Measurements from ENCODE around the gene PTOV1.

PTOV1 gene

DNA sequence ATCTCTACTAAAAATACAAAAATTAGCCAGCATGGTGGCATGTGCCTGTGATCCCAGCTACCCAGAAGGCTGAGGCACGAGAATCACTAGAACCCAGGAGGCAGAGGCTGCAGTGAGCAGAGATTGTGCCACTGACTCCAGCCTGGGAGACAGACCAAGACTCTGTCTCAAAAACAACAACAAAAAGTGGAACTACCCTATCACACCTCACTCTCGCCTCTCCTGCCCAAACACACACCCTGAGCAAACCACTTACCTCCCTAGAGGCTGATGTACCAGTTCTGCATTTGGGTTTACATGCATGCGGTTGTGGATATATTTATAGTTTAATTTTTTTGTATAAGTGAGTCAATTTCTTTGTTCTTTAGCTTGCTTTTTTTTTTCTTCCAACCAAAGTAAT is 7.7 kb upstream of the PTOV1 start:
- Histone ChIP-seq H3K4me2 (ENCODE audit: low read length) (no peak overlapping the region), H3K4me1 (ENCODE audit: control insufficient read depth, low read depth, low read length) (no peaks in the 10 kb centered on the region), H3K56ac (ENCODE audit: low read length) (no peak overlapping the region), H3K9ac (ENCODE audit: low read length) (no peak overlapping the region), H3K79me1 (ENCODE audit: low read length) (no peaks in the 10 kb centered on the region), H3K27me3 (ENCODE audit: insufficient read depth, low read length, poor library complexity) (no peaks in the 10 kb centered on the region), H2AK5ac (ENCODE audit: low read length) (no peak overlapping the region), H2BK120ac (ENCODE audit: low read depth, low read length) (no peak overlapping the region), H3K18ac (ENCODE audit: low read length) (no peak overlapping the region), H4K8ac (ENCODE audit: low read depth, low read length) (no peak overlapping the region), H3K4me3 (ENCODE audit: low read length) (no peak overlapping the region), H2BK15ac (replicated peaks; ENCODE audit: low read depth) (no peak overlapping the region), H3K27ac (ENCODE audit: low read depth, low read length) (no peak overlapping the region), H3K79me2 (ENCODE audit: control insufficient read depth, insufficient read depth, low read length) (no peaks in the 10 kb centered on the region), H4K5ac (ENCODE audit: low read length) (no peak overlapping the region), H3K23ac (ENCODE audit: low read length) (no peak overlapping the region), H3K4ac (ENCODE audit: low read depth, low read length) (no peak overlapping the region), H3K36me3 (ENCODE audit: control insufficient read depth, insufficient read depth, low read length) (no peaks in the 10 kb centered on the region), H2BK5ac (ENCODE audit: low read length) (no peak overlapping the region)
- WGBS (ENCODE audit: extremely low coverage, insufficient coverage, low lambda C conversion rate): no CpG with 5 or more reads among the region's 3 CpGs
- no peak for DNase-seq

DNA sequence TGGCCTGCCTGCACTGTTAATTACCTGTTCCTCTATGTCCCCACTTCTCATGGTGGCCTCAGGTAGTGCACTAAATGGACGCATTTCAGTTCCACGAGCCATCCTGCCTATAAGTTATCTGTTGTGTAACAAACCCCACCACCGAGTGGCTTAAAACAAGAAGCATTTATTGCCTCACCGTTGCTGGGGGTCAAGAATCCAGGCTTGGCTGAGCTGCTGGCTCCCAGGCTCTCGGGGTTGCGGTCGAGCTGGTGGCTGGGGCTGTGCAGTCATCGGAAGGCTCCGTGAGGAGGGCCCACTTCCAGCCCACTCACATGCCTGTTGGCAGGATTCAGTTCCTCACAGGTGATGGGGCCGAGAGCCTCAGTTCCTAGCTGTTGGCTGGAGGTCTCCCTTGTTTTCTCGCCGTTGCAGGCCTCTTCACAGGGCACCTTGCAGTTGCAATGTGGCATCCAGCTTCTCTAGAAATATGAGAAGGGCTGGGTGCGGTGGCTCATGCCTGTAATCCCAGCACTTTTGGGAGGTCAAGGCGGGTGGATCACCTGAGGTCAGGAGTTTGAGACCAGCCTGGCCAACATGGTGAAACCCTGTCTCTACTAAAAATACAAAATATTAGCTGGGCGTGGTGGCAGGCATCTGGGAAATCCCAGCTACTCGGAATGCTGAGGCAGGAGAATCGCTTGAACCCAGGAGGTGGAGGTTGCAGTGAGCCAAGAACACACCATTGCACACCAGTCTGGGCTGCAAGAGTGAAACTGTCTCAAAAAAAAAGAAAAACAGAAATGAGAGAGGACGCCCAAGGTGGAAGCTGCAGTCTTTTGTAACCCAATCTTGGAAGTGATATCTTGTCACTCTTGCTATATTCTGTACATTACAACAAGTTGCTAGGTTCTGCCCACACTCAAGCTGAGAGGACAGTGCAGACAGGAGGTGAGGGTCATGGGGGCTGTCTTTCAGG is 6.5 kb upstream of the PTOV1 start:
- Histone ChIP-seq H3K4me3 (ENCODE audit: low read length) (no peak overlapping the region), H3K27ac (ENCODE audit: low read depth, low read length) (no peak overlapping the region), H3K23ac (ENCODE audit: low read length) (no peak overlapping the region), H3K4ac (ENCODE audit: low read depth, low read length) (no peak overlapping the region), H3K27me3 (ENCODE audit: insufficient read depth, low read length, poor library complexity) (no peaks in the 10 kb centered on the region), H3K18ac (ENCODE audit: low read length) (no peak overlapping the region), H3K56ac (ENCODE audit: low read length) (no peak overlapping the region), H3K79me1 (ENCODE audit: low read length) (peaks cover 1% of the 10 kb centered on the region), H3K4me1 (ENCODE audit: control insufficient read depth, low read depth, low read length) (no peaks in the 10 kb centered on the region), H3K36me3 (ENCODE audit: control insufficient read depth, insufficient read depth, low read length) (no peaks in the 10 kb centered on the region), H4K5ac (ENCODE audit: low read length) (no peak overlapping the region), H3K4me2 (ENCODE audit: low read length) (no peak overlapping the region), H4K8ac (ENCODE audit: low read depth, low read length) (no peak overlapping the region), H3K79me2 (ENCODE audit: control insufficient read depth, insufficient read depth, low read length) (no peaks in the 10 kb centered on the region), H2AK5ac (ENCODE audit: low read length) (no peak overlapping the region), H3K9ac (ENCODE audit: low read length) (no peak overlapping the region), H2BK120ac (ENCODE audit: low read depth, low read length) (no peak overlapping the region), H2BK5ac (ENCODE audit: low read length) (no peak overlapping the region), H2BK15ac (replicated peaks; ENCODE audit: low read depth) (no peak overlapping the region)
- DNase-seq: no peak
- no CpG with 5 or more reads among the region's 18 CpGs for WGBS (ENCODE audit: extremely low coverage, insufficient coverage, low lambda C conversion rate)

DNA sequence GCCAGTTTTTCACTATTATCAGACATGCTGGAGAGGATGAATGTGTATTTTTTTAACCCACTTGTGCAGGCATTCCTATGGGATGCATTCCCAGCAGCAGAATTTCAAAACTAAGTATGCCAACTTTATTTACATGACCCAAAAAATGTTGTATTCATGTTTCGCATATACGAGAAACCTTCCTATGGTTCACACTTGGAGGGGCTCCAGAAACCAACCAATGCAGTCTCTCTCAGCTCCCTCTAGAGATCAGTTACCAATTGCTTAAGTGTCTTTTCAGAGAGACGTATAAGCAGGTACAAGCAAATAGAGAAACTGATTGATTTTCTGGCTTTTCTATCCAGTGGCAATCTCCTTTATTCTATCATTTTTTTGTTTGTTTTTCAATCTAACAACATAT is 5.5 kb upstream of the PTOV1 start:
- Histone ChIP-seq H4K5ac (ENCODE audit: low read length) (no peak overlapping the region), H3K4me2 (ENCODE audit: low read length) (no peak overlapping the region), H3K36me3 (ENCODE audit: control insufficient read depth, insufficient read depth, low read length) (no peaks in the 10 kb centered on the region), H3K9ac (ENCODE audit: low read length) (no peak overlapping the region), H3K18ac (ENCODE audit: low read length) (no peak overlapping the region), H3K4me1 (ENCODE audit: control insufficient read depth, low read depth, low read length) (no peaks in the 10 kb centered on the region), H3K4ac (ENCODE audit: low read depth, low read length) (no peak overlapping the region), H3K79me2 (ENCODE audit: control insufficient read depth, insufficient read depth, low read length) (no peaks in the 10 kb centered on the region), H3K79me1 (ENCODE audit: low read length) (peaks cover 5% of the 10 kb centered on the region), H3K56ac (ENCODE audit: low read length) (no peak overlapping the region), H4K8ac (ENCODE audit: low read depth, low read length) (no peak overlapping the region), H3K27ac (ENCODE audit: low read depth, low read length) (no peak overlapping the region), H3K23ac (ENCODE audit: low read length) (no peak overlapping the region), H2BK120ac (ENCODE audit: low read depth, low read length) (no peak overlapping the region), H3K4me3 (ENCODE audit: low read length) (no peak overlapping the region), H3K27me3 (ENCODE audit: insufficient read depth, low read length, poor library complexity) (no peaks in the 10 kb centered on the region), H2BK15ac (replicated peaks; ENCODE audit: low read depth) (no peak overlapping the region), H2BK5ac (ENCODE audit: low read length) (no peak overlapping the region), H2AK5ac (ENCODE audit: low read length) (no peak overlapping the region)
- no peak for DNase-seq
- WGBS (ENCODE audit: extremely low coverage, insufficient coverage, low lambda C conversion rate): no CpG with 5 or more reads among the region's 3 CpGs

DNA sequence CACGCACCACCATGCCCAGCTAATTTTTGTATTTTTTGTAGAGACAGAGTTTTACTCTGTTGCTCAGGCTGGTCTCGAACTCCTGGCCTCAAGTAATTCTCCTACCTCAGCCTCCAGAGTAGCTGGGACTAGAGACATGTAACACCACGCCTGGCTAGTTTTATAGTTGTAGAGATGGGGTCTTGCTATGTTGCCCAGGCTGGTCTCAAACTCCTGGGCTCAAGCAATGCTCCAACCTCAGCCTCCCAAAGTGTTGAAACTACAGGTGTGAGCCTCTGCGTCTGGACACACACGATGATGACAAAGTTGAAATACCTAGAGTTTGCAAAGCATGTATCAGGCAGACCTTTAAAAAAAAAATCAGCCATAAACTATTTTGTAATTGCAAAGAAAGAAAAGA is 4.6 kb upstream of the PTOV1 start:
- H3K36me3 ChIP-seq (ENCODE audit: control insufficient read depth, insufficient read depth, low read length): no peaks in the 10 kb centered on the region
- H3K4me3 ChIP-seq (ENCODE audit: low read length): no peak overlapping the region
- WGBS (ENCODE audit: extremely low coverage, insufficient coverage, low lambda C conversion rate): no CpG with 5 or more reads among the region's 5 CpGs
- no peak overlapping the region for H2BK120ac ChIP-seq (ENCODE audit: low read depth, low read length)
- no peak overlapping the region for H3K27ac ChIP-seq (ENCODE audit: low read depth, low read length)
- DNase-seq: no peak
- no peaks in the 10 kb centered on the region for H3K27me3 ChIP-seq (ENCODE audit: insufficient read depth, low read length, poor library complexity)
- peaks cover 5% of the 10 kb centered on the region for H3K79me1 ChIP-seq (ENCODE audit: low read length)
- H4K8ac ChIP-seq (ENCODE audit: low read depth, low read length): no peak overlapping the region
- H2BK5ac ChIP-seq (ENCODE audit: low read length): no peak overlapping the region
- H3K4ac ChIP-seq (ENCODE audit: low read depth, low read length): no peak overlapping the region
- H2AK5ac ChIP-seq (ENCODE audit: low read length): no peak overlapping the region
- H3K4me2 ChIP-seq (ENCODE audit: low read length): no peak overlapping the region
- no peaks in the 10 kb centered on the region for H3K4me1 ChIP-seq (ENCODE audit: control insufficient read depth, low read depth, low read length)
- H3K56ac ChIP-seq (ENCODE audit: low read length): no peak overlapping the region
- H2BK15ac ChIP-seq (replicated peaks; ENCODE audit: low read depth): no peak overlapping the region
- no peak overlapping the region for H3K18ac ChIP-seq (ENCODE audit: low read length)
- no peak overlapping the region for H3K23ac ChIP-seq (ENCODE audit: low read length)
- no peak overlapping the region for H3K9ac ChIP-seq (ENCODE audit: low read length)
- H4K5ac ChIP-seq (ENCODE audit: low read length): no peak overlapping the region
- no peaks in the 10 kb centered on the region for H3K79me2 ChIP-seq (ENCODE audit: control insufficient read depth, insufficient read depth, low read length)

DNA sequence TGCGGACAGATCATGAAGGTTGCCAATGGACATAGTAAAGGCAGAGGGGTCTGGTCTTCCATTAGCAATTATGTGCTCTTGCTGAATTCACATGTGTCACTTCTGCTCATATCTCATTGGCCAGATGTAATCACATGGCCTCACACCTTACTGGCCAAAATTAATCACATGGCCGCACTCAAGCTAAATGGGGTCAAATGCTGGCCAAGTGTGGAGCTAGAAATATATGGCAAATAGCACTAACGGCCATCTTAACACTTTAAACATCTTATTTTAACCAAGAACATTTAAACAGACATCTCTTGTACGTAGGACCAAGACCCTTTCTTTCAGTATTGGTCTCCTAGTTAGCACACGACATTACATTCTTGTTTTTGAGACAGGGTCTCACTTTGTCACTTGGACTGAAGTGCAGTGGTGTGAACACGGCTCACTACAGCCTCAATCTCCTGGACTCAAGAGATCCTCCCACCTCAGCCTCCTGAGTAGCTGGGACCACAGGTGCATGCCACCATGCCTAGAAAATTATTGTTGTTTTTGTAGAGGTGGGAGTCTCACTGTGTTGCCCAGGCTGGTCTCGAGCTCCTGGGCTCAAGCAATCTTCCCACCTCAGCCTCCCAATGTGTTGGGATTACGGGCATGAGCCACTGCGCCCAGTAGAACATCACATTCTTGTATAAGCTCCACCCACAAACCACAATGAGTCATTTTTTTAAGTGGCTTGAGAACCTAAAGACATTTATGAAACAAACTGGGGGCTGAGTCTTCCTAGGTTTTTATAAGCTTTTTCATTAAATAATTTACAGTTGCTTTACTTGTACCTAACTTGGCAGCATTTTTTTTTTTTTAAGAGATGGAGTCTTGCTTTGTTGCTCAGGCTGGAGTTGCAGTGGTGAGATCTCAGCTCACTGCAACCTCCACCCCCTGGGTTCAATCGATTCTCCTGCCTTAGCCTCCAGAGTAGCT is 2.9 kb upstream of the PTOV1 start:
- Histone ChIP-seq H3K27ac (ENCODE audit: low read depth, low read length) (no peak overlapping the region), H3K4me3 (ENCODE audit: low read length) (no peak overlapping the region), H3K4me1 (ENCODE audit: control insufficient read depth, low read depth, low read length) (peaks cover 8% of the 10 kb centered on the region), H2BK15ac (replicated peaks; ENCODE audit: low read depth) (no peak overlapping the region), H3K79me1 (ENCODE audit: low read length) (peaks cover 17% of the 10 kb centered on the region), H4K8ac (ENCODE audit: low read depth, low read length) (no peak overlapping the region), H3K56ac (ENCODE audit: low read length) (no peak overlapping the region), H3K4ac (ENCODE audit: low read depth, low read length) (no peak overlapping the region), H2BK120ac (ENCODE audit: low read depth, low read length) (no peak overlapping the region), H3K23ac (ENCODE audit: low read length) (no peak overlapping the region), H2BK5ac (ENCODE audit: low read length) (no peak overlapping the region), H3K36me3 (ENCODE audit: control insufficient read depth, insufficient read depth, low read length) (peaks cover 5% of the 10 kb centered on the region), H4K5ac (ENCODE audit: low read length) (no peak overlapping the region), H3K18ac (ENCODE audit: low read length) (no peak overlapping the region), H3K27me3 (ENCODE audit: insufficient read depth, low read length, poor library complexity) (no peaks in the 10 kb centered on the region), H2AK5ac (ENCODE audit: low read length) (no peak overlapping the region), H3K4me2 (ENCODE audit: low read length) (no peak overlapping the region), H3K79me2 (ENCODE audit: control insufficient read depth, insufficient read depth, low read length) (peaks cover 13% of the 10 kb centered on the region), H3K9ac (ENCODE audit: low read length) (no peak overlapping the region)
- no CpG with 5 or more reads among the region's 10 CpGs for WGBS (ENCODE audit: extremely low coverage, insufficient coverage, low lambda C conversion rate)
- no peak for DNase-seq
